ENCODE measurements around the gene AQP12B.

The AQP12B gene

DNA sequence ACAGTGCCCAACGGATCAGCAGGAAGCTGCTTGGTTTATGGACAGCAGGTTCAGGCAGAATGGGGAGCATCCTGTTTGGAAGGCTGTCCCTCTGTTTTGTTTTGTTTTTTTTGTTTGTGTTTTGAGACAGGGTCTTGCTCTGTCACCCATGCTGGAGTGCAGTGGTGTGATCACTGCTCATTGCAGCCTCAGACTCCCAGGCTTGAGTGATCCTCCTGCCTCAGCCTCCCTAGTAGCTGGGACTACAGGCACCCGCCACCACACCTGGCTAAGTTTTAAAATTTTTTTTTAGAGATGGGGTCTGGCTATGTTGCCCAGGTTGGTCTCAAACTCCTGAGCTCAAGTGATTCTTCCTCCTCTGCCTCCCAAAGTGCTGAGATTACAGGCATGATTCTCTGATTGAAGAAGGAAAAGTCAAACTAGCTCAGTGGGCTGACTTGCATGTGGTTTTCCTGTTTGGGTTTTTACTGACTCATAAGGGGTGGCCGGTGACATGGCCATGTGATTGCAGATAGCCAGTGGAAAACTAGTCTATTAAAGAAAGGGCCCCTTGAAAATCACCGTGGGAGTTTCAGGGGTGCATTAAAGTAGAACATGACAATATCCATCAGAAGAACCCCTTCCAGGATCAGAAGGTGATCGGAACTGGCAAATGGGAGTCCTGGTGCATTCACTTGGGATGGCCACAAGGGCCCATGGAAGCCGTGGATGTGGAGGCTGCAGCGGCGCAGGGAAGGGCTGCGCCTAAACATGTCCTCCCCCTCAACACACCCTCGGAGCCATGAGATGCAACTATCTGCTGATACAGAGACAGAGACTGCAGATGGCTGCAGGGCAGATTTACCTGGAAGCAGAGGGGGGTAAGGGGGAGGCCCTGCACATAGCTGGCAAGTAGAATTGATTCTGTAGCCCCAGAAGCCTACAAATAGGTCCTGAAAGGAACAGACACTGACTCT lies 26.5 kb downstream of the AQP12B start:
- H3K4me1 ChIP-seq (ENCODE audit: low read length) = no peaks in the 10 kb centered on the region
- H3K27me3 ChIP-seq (replicated peaks; ENCODE audit: insufficient read depth, low read length) = peaks cover 72% of the 10 kb centered on the region
- no peak overlapping the region for H3K27ac ChIP-seq (ENCODE audit: low read length)
- no peaks in the 10 kb centered on the region for H3K9me2 ChIP-seq (replicated peaks; ENCODE audit: insufficient read depth, low read length)
- H3K36me3 ChIP-seq (replicated peaks; ENCODE audit: insufficient read depth, low read length) = no peaks in the 10 kb centered on the region
- H3K9ac ChIP-seq (ENCODE audit: low read length) = no peak overlapping the region
- H4K20me1 ChIP-seq (ENCODE audit: insufficient read depth, low read length) = no peaks in the 10 kb centered on the region
- H3F3A ChIP-seq (ENCODE audit: insufficient read depth, low read length) = no peaks in the 10 kb centered on the region
- TF ChIP-seq, protein P1, sequence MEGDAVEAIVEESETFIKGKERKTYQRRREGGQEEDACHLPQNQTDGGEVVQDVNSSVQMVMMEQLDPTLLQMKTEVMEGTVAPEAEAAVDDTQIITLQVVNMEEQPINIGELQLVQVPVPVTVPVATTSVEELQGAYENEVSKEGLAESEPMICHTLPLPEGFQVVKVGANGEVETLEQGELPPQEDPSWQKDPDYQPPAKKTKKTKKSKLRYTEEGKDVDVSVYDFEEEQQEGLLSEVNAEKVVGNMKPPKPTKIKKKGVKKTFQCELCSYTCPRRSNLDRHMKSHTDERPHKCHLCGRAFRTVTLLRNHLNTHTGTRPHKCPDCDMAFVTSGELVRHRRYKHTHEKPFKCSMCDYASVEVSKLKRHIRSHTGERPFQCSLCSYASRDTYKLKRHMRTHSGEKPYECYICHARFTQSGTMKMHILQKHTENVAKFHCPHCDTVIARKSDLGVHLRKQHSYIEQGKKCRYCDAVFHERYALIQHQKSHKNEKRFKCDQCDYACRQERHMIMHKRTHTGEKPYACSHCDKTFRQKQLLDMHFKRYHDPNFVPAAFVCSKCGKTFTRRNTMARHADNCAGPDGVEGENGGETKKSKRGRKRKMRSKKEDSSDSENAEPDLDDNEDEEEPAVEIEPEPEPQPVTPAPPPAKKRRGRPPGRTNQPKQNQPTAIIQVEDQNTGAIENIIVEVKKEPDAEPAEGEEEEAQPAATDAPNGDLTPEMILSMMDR (IDR thresholded peaks at IDR 0.05; ENCODE audit: low read length) = no peak
- TF ChIP-seq EZH2phosphoT487 (IDR thresholded peaks at IDR 0.05; ENCODE audit: low read length) (no peak), EZH2 (optimal IDR thresholded peaks at IDR 0.05; ENCODE audit: low read depth, low read length) (no peak)
- no peak overlapping the region for H2AFZ ChIP-seq (ENCODE audit: low read length)
- H3K79me2 ChIP-seq (ENCODE audit: low read length) = no peaks in the 10 kb centered on the region
- H3K4me2 ChIP-seq (ENCODE audit: low read depth, low read length) = no peak overlapping the region
- DNase-seq = no peak
- no peaks in the 10 kb centered on the region for H3K9me3 ChIP-seq (replicated peaks; ENCODE audit: insufficient read depth, low read length)
- H3K4me3 ChIP-seq (ENCODE audit: low read length) = no peak overlapping the region

DNA sequence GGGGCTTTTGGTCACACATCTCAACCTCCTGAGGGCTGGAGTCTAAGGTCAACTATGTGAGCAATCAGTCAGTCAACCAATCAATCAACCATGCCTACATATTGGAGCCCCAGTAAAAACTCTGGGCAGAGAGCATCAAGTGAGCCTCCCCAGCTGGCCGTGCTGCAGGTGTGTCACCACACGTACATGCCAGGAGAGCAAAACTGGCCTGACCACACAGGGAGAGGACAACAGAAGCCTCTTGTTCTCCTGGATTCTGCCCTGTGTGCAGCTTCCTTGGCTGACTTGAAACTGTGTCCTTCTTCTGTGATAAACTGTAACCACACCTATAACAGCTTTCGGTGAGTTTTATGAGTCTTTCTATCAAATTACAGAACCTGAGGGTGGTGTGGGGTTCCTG lies 31.5 kb downstream of the AQP12B start:
- peaks cover 80% of the 10 kb centered on the region for H3K27me3 ChIP-seq (replicated peaks; ENCODE audit: insufficient read depth, low read length)
- TF ChIP-seq EZH2 (optimal IDR thresholded peaks at IDR 0.05; ENCODE audit: low read depth, low read length) (no peak), EZH2phosphoT487 (IDR thresholded peaks at IDR 0.05; ENCODE audit: low read length) (no peak)
- TF ChIP-seq, protein P1 (IDR thresholded peaks at IDR 0.05; ENCODE audit: low read length) = no peak
- DNase-seq = no peak

DNA sequence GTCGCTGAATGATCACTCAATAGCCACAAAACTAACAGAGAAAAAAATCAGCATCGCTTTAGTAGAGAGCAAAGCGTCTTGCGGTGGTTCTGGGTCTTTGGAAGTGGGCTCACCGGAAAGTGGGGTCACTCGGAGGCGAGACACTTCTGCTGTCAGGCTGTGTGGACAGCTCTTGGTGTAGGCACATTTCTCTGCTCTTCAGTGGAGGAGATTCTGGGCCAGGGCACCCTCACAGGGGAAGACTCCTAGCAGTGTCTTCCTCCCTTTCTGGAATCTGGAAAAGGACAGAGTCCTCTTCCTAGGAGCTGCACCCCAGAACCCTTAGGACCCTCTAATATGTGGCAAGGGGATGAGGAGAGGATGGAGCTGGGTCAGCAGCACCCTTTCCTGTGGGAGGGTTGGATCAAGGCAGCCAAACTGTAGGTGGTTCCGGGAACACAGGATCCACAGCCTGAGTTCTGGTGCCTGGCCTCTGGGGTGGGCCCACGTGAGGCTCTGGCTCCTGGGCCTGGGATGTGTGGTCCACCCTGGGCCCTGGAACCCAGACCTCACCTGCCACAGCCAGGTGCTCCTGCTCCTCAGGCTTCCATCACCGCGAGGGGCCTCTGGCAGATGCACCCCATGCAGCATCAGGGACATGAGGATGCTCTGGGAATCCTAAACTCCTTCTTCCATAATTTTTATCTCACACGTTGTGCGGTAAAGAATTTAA lies 32.3 kb downstream of the AQP12B start:
- H3K4me1 ChIP-seq (ENCODE audit: low read length) = no peaks in the 10 kb centered on the region
- TF ChIP-seq, protein P1 (IDR thresholded peaks at IDR 0.05; ENCODE audit: low read length) = no peak
- TF ChIP-seq EZH2phosphoT487 (IDR thresholded peaks at IDR 0.05; ENCODE audit: low read length) (no peak), EZH2 (optimal IDR thresholded peaks at IDR 0.05; ENCODE audit: low read depth, low read length) (no peak)
- H4K20me1 ChIP-seq (ENCODE audit: insufficient read depth, low read length) = no peaks in the 10 kb centered on the region
- no peak overlapping the region for H3K4me3 ChIP-seq (ENCODE audit: low read length)
- no peak overlapping the region for H3K27ac ChIP-seq (ENCODE audit: low read length)
- peaks cover 73% of the 10 kb centered on the region for H3K27me3 ChIP-seq (replicated peaks; ENCODE audit: insufficient read depth, low read length)
- no peaks in the 10 kb centered on the region for H3F3A ChIP-seq (ENCODE audit: insufficient read depth, low read length)
- no peaks in the 10 kb centered on the region for H3K36me3 ChIP-seq (replicated peaks; ENCODE audit: insufficient read depth, low read length)
- no peaks in the 10 kb centered on the region for H3K9me2 ChIP-seq (replicated peaks; ENCODE audit: insufficient read depth, low read length)
- no peaks in the 10 kb centered on the region for H3K79me2 ChIP-seq (ENCODE audit: low read length)
- no peak overlapping the region for H3K4me2 ChIP-seq (ENCODE audit: low read depth, low read length)
- no peak for DNase-seq
- no peak overlapping the region for H3K9ac ChIP-seq (ENCODE audit: low read length)
- no peak overlapping the region for H2AFZ ChIP-seq (ENCODE audit: low read length)
- no peaks in the 10 kb centered on the region for H3K9me3 ChIP-seq (replicated peaks; ENCODE audit: insufficient read depth, low read length)

More for the DNA sequence above, 31.5 kb downstream of the AQP12B start:
- H3K9me2 ChIP-seq (replicated peaks; ENCODE audit: insufficient read depth, low read length) = no peaks in the 10 kb centered on the region
- H3K4me3 ChIP-seq (ENCODE audit: low read length) = no peak overlapping the region
- H4K20me1 ChIP-seq (ENCODE audit: insufficient read depth, low read length) = no peaks in the 10 kb centered on the region
- H3K9me3 ChIP-seq (replicated peaks; ENCODE audit: insufficient read depth, low read length) = no peaks in the 10 kb centered on the region
- H3K4me2 ChIP-seq (ENCODE audit: low read depth, low read length) = no peak overlapping the region
- no peak overlapping the region for H3K27ac ChIP-seq (ENCODE audit: low read length)
- H3K9ac ChIP-seq (ENCODE audit: low read length) = no peak overlapping the region
- H3F3A ChIP-seq (ENCODE audit: insufficient read depth, low read length) = no peaks in the 10 kb centered on the region
- H3K79me2 ChIP-seq (ENCODE audit: low read length) = no peaks in the 10 kb centered on the region
- H3K4me1 ChIP-seq (ENCODE audit: low read length) = no peaks in the 10 kb centered on the region
- no peak overlapping the region for H2AFZ ChIP-seq (ENCODE audit: low read length)
- no peaks in the 10 kb centered on the region for H3K36me3 ChIP-seq (replicated peaks; ENCODE audit: insufficient read depth, low read length)

Measured in MM.1S (cell line).